CD4-positive, alpha-beta T cell treated with Interleukin-4 for 1 hour (primary cell): Measurements from ENCODE around the gene COX4I1.
A peak's percentile ranks its signal among the peaks of the same experiment; 100 is the strongest.

Experiments
- DNase-seq, 2 donors: peaks; one replicate each; pipeline ENCODE4 v3.0.0-alpha.2; 2020 to 2022

COX4I1 gene

GRCh38 chr16:85799497-85800320 is at the start of gene COX4I1, which contains the start of gene EMC8:
Gene COX4I1, plus strand, starts transcription at chr16:85799695. Its CDS starts 1,511 bp downstream, at chr16:85801206.
Gene EMC8, minus strand, starts transcription at chr16:85799544. Its CDS starts 249 bp downstream, at chr16:85799295.
- peak; percentile 93 for DNase-seq

- DNase-seq, result no peak
Measured at GRCh38 chr16:85749771-85750145, 49.7 kb upstream of the COX4I1 start.

GRCh38 chr16:85750146-85750826 is 49.2 kb upstream of the COX4I1 start:
- peak in 1 of 2 donors; percentile 46 for DNase-seq

GRCh38 chr16:85750827-85751697 is 48.4 kb upstream of the COX4I1 start, which contains the start of gene C16orf74:
Gene C16orf74, minus strand, starts transcription at chr16:85751096. Its CDS starts 15,879 bp downstream, at chr16:85735217.
- no peak for DNase-seq

GRCh38 chr16:85751698-85752501 is 47.6 kb upstream of the COX4I1 start:
- no peak for DNase-seq

- no peak for DNase-seq
Measured at GRCh38 chr16:85752511-85753420, 46.7 kb upstream of the COX4I1 start.

- DNase-seq, result no peak
Measured at GRCh38 chr16:85753559-85753958, 45.9 kb upstream of the COX4I1 start.

- no peak for DNase-seq
Measured at GRCh38 chr16:85753976-85754375, 45.5 kb upstream of the COX4I1 start.

- no peak for DNase-seq
Measured at GRCh38 chr16:85754413-85754812, 45.1 kb upstream of the COX4I1 start.

GRCh38 chr16:85755929-85756768 is 43.3 kb upstream of the COX4I1 start:
- peak in 1 of 2 donors; percentile 46 for DNase-seq

GRCh38 chr16:85757341-85757822 is 42.1 kb upstream of the COX4I1 start:
- no peak for DNase-seq

GRCh38 chr16:85759136-85759535 is 40.4 kb upstream of the COX4I1 start:
- peak in 1 of 2 donors; percentile 66 for DNase-seq

GRCh38 chr16:85759631-85760419 is 39.7 kb upstream of the COX4I1 start:
- peak; percentile 14 to 56 for DNase-seq

- DNase-seq, result no peak
Measured at GRCh38 chr16:85761861-85762260, 37.6 kb upstream of the COX4I1 start.

- no peak for DNase-seq
Measured at GRCh38 chr16:85762970-85763369, 36.5 kb upstream of the COX4I1 start.

GRCh38 chr16:85763616-85764015 is 35.9 kb upstream of the COX4I1 start:
- no peak for DNase-seq

GRCh38 chr16:85765211-85765610 is 34.3 kb upstream of the COX4I1 start:
- DNase-seq, result no peak

GRCh38 chr16:85765767-85766166 is 33.7 kb upstream of the COX4I1 start:
- no peak for DNase-seq

- no peak for DNase-seq
Measured at GRCh38 chr16:85767531-85767930, 32.0 kb upstream of the COX4I1 start.
